Glutamatergic neuron (in vitro differentiated cells): ENCODE data around the gene TPPP3. TPM values are rescaled to one million over a fixed set of nuclear protein-coding genes. Genes with fewer than 3 reads are reported as not detected.

Experiments
- DNase-seq: peaks from one replicate; pipeline ENCODE4 v3.0.0; 2022
- H3K27ac Mint-ChIP-seq: one replicate; pipeline ENCODE4 v1.8.0; 2020; ENCODE audit warnings: mild to moderate bottlenecking, mixed read lengths, inconsistent platforms; ENCODE audit not compliant: unreplicated experiment
- H3K27me3 Mint-ChIP-seq: one replicate; pipeline ENCODE4 v1.8.0; 2020; ENCODE audit warnings: mild to moderate bottlenecking, moderate library complexity, mixed read lengths, inconsistent platforms; ENCODE audit not compliant: unreplicated experiment
- H3K36me3 Mint-ChIP-seq: one replicate; pipeline ENCODE4 v1.8.0; 2020; ENCODE audit warnings: mild to moderate bottlenecking, mixed read lengths, inconsistent platforms; ENCODE audit not compliant: unreplicated experiment
- H3K4me1 Mint-ChIP-seq: one replicate; pipeline ENCODE4 v1.8.0; 2020; ENCODE audit warnings: mild to moderate bottlenecking, low read depth, mixed read lengths, inconsistent platforms; ENCODE audit not compliant: unreplicated experiment
- H3K4me3 Mint-ChIP-seq: one replicate; pipeline ENCODE4 v1.8.0; 2020; ENCODE audit warnings: mild to moderate bottlenecking, mixed read lengths, inconsistent platforms; ENCODE audit not compliant: unreplicated experiment
- H3K9me3 Mint-ChIP-seq: one replicate; pipeline ENCODE4 v1.8.0; 2020; ENCODE audit warnings: mild to moderate bottlenecking, moderate library complexity, mixed read lengths, inconsistent platforms; ENCODE audit not compliant: unreplicated experiment
- CTCF ChIP-seq: fragments of 200-600 bp; sonication (generic); IDR thresholded peaks from one replicate; pipeline ENCODE4 v1.5.0; 2021; ENCODE audit not compliant: partially characterized antibody, unreplicated experiment
- total RNA-seq: library from RNA; stranded (reverse); fragmentation: NEBNext Ultra II Directional; extraction: Animal tissue kit (Norgen Biotek cat#: 25700); gene quantifications from one replicate; pipeline ENCODE4 v1.2.1, GENCODE V29; 2021; ENCODE audit not compliant: unreplicated experiment

Gene TPPP3
- total RNA-seq, 1 donor from 2014 or later = 21.7 TPM

DNA sequence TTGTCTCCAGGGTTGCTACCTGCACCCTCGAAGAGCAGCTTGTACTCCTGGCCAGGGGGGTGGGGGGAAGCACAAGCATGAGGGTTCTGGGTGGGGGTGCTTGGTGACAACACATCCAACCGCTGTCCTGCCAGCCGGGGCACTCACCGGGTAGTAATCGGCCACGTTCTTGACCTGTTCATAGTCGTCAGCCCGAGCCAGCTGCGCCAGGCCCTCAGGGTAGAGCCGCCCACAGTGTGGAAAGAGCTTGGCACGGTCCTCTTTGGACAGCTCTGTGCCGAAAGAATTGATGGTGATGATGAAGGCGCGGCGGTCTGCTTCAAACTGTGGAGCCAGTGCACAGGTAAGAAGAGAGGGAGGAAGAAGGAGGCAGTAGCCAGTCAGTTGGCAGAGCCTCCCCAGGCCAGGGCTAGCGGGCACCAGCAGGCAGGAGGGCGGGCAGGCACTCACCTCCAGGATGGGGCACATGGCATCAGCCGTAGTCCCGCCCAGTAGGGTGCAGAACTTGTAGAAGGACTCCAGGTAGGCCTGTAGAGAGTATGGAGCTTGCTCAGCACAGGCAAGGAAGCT lies 45.6 kb upstream of the TPPP3 start:
- Mint-ChIP-seq H3K36me3 (no peaks in the 10 kb centered on the region), H3K4me3 (no peak overlapping the region), H3K27me3 (peaks cover 20% of the 10 kb centered on the region), H3K4me1 (peaks cover 9% of the 10 kb centered on the region), H3K9me3 (peaks cover 3% of the 10 kb centered on the region), H3K27ac (no peak overlapping the region)
- no peak for TF ChIP-seq CTCF
- no peak for DNase-seq

GRCh38 chr16:67438098-67438791 lies 44.9 kb upstream of the TPPP3 start:
- no peak for DNase-seq
- Mint-ChIP-seq H3K9me3 (peaks cover 3% of the 10 kb centered on the region), H3K4me3 (no peak overlapping the region), H3K27ac (no peak overlapping the region), H3K4me1 (peaks cover 7% of the 10 kb centered on the region), H3K36me3 (no peaks in the 10 kb centered on the region), H3K27me3 (peaks cover 19% of the 10 kb centered on the region)
- TF ChIP-seq CTCF = no peak

DNA sequence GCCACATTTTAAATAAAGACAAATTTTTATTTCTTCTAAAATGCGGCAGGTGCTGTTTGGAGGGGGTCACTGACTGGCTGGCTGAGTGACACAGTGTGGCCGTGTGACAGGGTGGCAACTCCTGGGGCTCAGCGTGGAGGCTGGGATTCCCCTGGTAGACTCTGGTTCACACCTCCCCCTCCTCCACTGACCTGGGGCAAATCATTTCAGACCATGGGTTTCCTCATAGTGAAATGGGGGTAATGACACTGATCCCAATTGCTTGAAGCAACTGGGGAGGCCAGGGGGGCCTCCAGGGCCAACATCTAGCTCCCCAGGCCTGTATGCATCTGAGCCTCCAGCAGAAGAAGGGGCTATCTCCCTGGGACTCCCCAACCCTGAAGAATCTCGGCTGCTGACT lies 44.2 kb upstream of the TPPP3 start:
- H3K4me3 Mint-ChIP-seq = no peak overlapping the region
- no peak overlapping the region for H3K27ac Mint-ChIP-seq
- peaks cover 3% of the 10 kb centered on the region for H3K9me3 Mint-ChIP-seq
- TF ChIP-seq CTCF = no peak
- no peaks in the 10 kb centered on the region for H3K36me3 Mint-ChIP-seq
- H3K27me3 Mint-ChIP-seq = peaks cover 19% of the 10 kb centered on the region
- no peak for DNase-seq
- peaks cover 7% of the 10 kb centered on the region for H3K4me1 Mint-ChIP-seq

DNA sequence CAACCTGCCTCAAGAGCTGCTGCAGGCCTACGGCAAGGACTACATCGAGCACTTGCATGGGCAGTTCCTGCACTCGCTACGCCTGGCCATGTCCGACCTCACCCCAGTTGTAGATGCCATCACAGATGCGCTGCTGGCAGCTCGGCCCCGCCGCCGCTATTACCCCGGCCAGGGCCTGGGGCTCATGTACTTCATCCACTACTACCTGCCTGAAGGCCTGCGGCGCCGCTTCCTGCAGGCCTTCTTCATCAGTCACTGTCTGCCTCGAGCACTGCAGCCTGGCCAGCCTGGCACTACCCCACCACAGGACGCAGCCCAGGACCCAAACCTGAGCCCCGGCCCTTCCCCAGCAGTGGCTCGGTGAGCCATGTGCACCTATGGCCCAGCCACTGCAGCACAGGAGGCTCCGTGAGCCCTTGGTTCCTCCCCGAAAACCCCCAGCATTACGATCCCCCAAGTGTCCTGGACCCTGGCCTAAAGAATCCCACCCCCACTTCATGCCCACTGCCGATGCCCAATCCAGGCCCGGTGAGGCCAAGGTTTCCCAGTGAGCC lies 43.4 kb upstream of the TPPP3 start:
- H3K27ac Mint-ChIP-seq = no peak overlapping the region
- H3K4me1 Mint-ChIP-seq = peaks cover 6% of the 10 kb centered on the region
- DNase-seq = no peak
- TF ChIP-seq CTCF = no peak
- peaks cover 20% of the 10 kb centered on the region for H3K27me3 Mint-ChIP-seq
- H3K4me3 Mint-ChIP-seq = no peak overlapping the region
- H3K9me3 Mint-ChIP-seq = peaks cover 5% of the 10 kb centered on the region
- no peaks in the 10 kb centered on the region for H3K36me3 Mint-ChIP-seq

GRCh38 chr16:67435758-67436164 lies 42.5 kb upstream of the TPPP3 start:
- H3K4me1 Mint-ChIP-seq = peaks cover 5% of the 10 kb centered on the region
- H3K9me3 Mint-ChIP-seq = peaks cover 5% of the 10 kb centered on the region
- DNase-seq = no peak
- no peak for TF ChIP-seq CTCF
- H3K4me3 Mint-ChIP-seq = no peak overlapping the region
- H3K36me3 Mint-ChIP-seq = no peaks in the 10 kb centered on the region
- no peak overlapping the region for H3K27ac Mint-ChIP-seq
- peaks cover 20% of the 10 kb centered on the region for H3K27me3 Mint-ChIP-seq
